H1 (cell line): ENCODE results near the gene KCNJ10. TPM values are rescaled to one million over a fixed set of nuclear protein-coding genes. Genes with fewer than 3 reads are reported as not detected.

Experiments
- ATF3 ChIP-seq: IDR thresholded peaks from 2 replicates; pipeline ENCODE4 v1.6.1; 2011; ENCODE audit warnings: low read depth, mild to moderate bottlenecking, low read length; ENCODE audit not compliant: insufficient read depth
- polyA plus RNA-seq, 7 experiments: library from polyadenylated mRNA; depleted of rRNA in 3 of 7; stranded (reverse) in 5 of 7; unstranded in 2 of 7; fragments of >200 nt in 5 of 7; fragments of 200-250 nt in 2 of 7; gene quantifications; 1 replicate in 5 of 7; 2 replicates in 1 of 7; 4 replicates in 1 of 7; pipeline versions ENCODE4 v1.2.1 to v1.2.3, GENCODE V29; 2011 to 2013; ENCODE audit warnings: missing spikeins in 2 of 7, mixed read lengths in 2 of 7
- total RNA-seq: library from RNA; stranded (reverse); fragmentation: NEBNext Ultra II Directional; extraction: Animal tissue kit (Norgen Biotek cat#: 25700); gene quantifications from 2 replicates; pipeline ENCODE4 v1.2.1, GENCODE V29; 2021
- TF ChIP-seq, protein P1 (sequence below): fragments of 300-600 bp; sonication (generic); IDR thresholded peaks from 2 replicates; pipeline ENCODE4 v1.7.1; 2012; ENCODE audit warnings: low read length, moderate library complexity, mild to moderate bottlenecking, inconsistent platforms; ENCODE audit not compliant: insufficient replicate concordance

The KCNJ10 gene
- total and polyA plus RNA-seq, 2 of the 8 experiments (the other 6 are each of a cell fraction or from before 2014, with no cell fraction given) = 1.7 to 2.4 TPM

DNA sequence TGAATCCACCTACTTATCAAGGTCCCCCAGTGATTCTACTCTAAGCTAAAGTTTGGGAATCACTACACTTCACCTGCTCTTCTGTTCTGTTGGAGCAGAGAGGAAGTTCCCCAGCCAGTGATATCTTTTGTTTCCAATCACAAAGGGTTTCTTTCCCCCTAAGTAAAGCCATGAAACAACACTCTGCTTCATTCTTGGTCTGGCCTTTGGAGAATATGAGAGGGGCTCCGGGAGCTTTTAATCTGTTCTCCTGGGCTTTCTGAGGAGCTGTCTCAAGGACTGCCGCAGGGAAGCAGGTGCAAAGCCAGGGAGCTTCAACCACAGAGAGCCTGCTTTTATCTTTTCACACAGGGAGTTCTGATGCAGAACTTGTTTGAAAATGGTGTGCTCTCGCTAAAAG lies 105.8 kb downstream of the KCNJ10 start (continued):
- TF ChIP-seq, protein P1, sequence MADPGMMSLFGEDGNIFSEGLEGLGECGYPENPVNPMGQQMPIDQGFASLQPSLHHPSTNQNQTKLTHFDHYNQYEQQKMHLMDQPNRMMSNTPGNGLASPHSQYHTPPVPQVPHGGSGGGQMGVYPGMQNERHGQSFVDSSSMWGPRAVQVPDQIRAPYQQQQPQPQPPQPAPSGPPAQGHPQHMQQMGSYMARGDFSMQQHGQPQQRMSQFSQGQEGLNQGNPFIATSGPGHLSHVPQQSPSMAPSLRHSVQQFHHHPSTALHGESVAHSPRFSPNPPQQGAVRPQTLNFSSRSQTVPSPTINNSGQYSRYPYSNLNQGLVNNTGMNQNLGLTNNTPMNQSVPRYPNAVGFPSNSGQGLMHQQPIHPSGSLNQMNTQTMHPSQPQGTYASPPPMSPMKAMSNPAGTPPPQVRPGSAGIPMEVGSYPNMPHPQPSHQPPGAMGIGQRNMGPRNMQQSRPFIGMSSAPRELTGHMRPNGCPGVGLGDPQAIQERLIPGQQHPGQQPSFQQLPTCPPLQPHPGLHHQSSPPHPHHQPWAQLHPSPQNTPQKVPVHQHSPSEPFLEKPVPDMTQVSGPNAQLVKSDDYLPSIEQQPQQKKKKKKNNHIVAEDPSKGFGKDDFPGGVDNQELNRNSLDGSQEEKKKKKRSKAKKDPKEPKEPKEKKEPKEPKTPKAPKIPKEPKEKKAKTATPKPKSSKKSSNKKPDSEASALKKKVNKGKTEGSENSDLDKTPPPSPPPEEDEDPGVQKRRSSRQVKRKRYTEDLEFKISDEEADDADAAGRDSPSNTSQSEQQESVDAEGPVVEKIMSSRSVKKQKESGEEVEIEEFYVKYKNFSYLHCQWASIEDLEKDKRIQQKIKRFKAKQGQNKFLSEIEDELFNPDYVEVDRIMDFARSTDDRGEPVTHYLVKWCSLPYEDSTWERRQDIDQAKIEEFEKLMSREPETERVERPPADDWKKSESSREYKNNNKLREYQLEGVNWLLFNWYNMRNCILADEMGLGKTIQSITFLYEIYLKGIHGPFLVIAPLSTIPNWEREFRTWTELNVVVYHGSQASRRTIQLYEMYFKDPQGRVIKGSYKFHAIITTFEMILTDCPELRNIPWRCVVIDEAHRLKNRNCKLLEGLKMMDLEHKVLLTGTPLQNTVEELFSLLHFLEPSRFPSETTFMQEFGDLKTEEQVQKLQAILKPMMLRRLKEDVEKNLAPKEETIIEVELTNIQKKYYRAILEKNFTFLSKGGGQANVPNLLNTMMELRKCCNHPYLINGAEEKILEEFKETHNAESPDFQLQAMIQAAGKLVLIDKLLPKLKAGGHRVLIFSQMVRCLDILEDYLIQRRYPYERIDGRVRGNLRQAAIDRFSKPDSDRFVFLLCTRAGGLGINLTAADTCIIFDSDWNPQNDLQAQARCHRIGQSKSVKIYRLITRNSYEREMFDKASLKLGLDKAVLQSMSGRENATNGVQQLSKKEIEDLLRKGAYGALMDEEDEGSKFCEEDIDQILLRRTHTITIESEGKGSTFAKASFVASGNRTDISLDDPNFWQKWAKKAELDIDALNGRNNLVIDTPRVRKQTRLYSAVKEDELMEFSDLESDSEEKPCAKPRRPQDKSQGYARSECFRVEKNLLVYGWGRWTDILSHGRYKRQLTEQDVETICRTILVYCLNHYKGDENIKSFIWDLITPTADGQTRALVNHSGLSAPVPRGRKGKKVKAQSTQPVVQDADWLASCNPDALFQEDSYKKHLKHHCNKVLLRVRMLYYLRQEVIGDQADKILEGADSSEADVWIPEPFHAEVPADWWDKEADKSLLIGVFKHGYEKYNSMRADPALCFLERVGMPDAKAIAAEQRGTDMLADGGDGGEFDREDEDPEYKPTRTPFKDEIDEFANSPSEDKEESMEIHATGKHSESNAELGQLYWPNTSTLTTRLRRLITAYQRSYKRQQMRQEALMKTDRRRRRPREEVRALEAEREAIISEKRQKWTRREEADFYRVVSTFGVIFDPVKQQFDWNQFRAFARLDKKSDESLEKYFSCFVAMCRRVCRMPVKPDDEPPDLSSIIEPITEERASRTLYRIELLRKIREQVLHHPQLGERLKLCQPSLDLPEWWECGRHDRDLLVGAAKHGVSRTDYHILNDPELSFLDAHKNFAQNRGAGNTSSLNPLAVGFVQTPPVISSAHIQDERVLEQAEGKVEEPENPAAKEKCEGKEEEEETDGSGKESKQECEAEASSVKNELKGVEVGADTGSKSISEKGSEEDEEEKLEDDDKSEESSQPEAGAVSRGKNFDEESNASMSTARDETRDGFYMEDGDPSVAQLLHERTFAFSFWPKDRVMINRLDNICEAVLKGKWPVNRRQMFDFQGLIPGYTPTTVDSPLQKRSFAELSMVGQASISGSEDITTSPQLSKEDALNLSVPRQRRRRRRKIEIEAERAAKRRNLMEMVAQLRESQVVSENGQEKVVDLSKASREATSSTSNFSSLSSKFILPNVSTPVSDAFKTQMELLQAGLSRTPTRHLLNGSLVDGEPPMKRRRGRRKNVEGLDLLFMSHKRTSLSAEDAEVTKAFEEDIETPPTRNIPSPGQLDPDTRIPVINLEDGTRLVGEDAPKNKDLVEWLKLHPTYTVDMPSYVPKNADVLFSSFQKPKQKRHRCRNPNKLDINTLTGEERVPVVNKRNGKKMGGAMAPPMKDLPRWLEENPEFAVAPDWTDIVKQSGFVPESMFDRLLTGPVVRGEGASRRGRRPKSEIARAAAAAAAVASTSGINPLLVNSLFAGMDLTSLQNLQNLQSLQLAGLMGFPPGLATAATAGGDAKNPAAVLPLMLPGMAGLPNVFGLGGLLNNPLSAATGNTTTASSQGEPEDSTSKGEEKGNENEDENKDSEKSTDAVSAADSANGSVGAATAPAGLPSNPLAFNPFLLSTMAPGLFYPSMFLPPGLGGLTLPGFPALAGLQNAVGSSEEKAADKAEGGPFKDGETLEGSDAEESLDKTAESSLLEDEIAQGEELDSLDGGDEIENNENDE = no peak
- TF ChIP-seq ATF3 = no peak
